HCT116 (cell line): ENCODE data around the gene PTOV1.

Experiments used
- ATF3 ChIP-seq: IDR thresholded peaks from 2 replicates; pipeline ENCODE4 v1.6.1; 2012
- CEBPB ChIP-seq: IDR thresholded peaks from 2 replicates; pipeline ENCODE4 v1.6.1; 2012; ENCODE audit warnings: low read depth
- EGR1 ChIP-seq: IDR thresholded peaks from 2 replicates; pipeline ENCODE4 v1.6.1; 2012; ENCODE audit warnings: low read depth
- EZH2 ChIP-seq: fragments of 200-600 bp; sonication (generic); IDR thresholded peaks from 2 replicates; pipeline ENCODE4 v1.6.1; 2017; ENCODE audit warnings: antibody characterized with exemption, mixed run types
- JUND ChIP-seq: IDR thresholded peaks from 2 replicates; pipeline ENCODE4 v1.6.1; 2012
- POLR2A ChIP-seq: IDR thresholded peaks from 2 replicates; pipeline ENCODE4 v1.7.0; 2011; ENCODE audit warnings: borderline replicate concordance; ENCODE audit not compliant: insufficient read depth, insufficient read length; ENCODE audit errors: extremely low read depth
- POLR2AphosphoS5 ChIP-seq: IDR thresholded peaks from 2 replicates; pipeline ENCODE4 v1.6.1; 2011; ENCODE audit warnings: mild to moderate bottlenecking, low read depth, low read length, moderate library complexity
- RAD21 ChIP-seq: IDR thresholded peaks from 2 replicates; pipeline ENCODE4 v1.6.1; 2012; ENCODE audit warnings: low read depth, mild to moderate bottlenecking
- SP1 ChIP-seq: IDR thresholded peaks from 2 replicates; pipeline ENCODE4 v1.6.1; 2012; ENCODE audit warnings: low read depth
- ZNF274 ChIP-seq: fragments of 200-500 bp; sonication (Bioruptor generic); IDR thresholded peaks from 2 replicates; pipeline ENCODE4 v1.6.1; 2014; ENCODE audit warnings: mild to moderate bottlenecking, low read depth, low read length, inconsistent platforms
- TF ChIP-seq, protein P1 (sequence below), 3 experiments: fragments of 200-600 bp in 1 of 3; sonication (generic) in 1 of 3; IDR thresholded peaks in 2 of 3; conservative IDR thresholded peaks in 1 of 3; 2 replicates each; pipeline ENCODE4 v1.5.1; 2012 to 2017; ENCODE audit warnings: low read depth in 2 of 3, low read length in 2 of 3, antibody characterized with exemption in 1 of 3, borderline replicate concordance in 1 of 3, control low read depth in 1 of 3, mild to moderate bottlenecking in 1 of 3, mixed read lengths in 1 of 3, mixed run types in 1 of 3, moderate library complexity in 1 of 3; ENCODE audit not compliant: insufficient read depth in 1 of 3
- TF ChIP-seq, protein P2 (sequence below): IDR thresholded peaks from 2 replicates; pipeline ENCODE4 v1.6.1; 2012

DNA sequence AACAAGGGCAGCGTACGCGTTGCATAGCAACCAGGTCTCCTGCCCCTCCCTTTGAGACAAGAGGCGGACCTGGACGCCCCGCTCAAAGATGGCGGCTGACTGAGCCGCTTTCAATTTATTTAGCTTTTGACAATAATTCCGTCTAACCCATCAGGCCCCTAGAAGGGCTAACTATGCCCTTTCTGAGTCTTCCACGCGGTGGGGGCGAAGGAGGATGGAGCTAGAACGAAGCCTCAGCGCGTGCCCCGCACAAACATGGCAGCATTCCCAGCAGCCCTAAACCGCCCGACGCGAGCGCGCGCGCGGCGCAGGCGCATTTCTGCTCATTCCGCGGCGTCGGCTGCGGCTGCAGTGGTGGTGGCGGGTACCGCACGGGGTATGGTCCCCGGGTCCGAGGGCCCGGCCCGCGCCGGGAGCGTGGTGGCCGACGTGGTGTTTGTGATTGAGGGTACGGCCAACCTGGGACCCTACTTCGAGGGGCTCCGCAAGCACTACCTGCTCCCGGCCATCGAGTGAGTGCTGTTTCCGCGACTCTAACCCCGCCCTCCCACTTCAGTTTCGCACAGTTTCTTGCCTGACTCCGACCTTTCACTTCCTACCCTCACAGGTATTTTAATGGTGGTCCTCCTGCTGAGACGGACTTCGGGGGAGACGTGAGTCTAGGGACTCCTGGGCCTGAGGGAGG, 32.9 kb upstream of the PTOV1 start, which contains the start of gene MED25:
- TF ChIP-seq JUND (no peak), POLR2A (peak; percentile 83), POLR2AphosphoS5 (peak; percentile 91), EGR1 (peak; percentile 90), ZNF274 (no peak), SP1 (no peak), CEBPB (no peak), EZH2 (no peak), ATF3 (no peak), RAD21 (no peak)
- TF ChIP-seq, protein P1, sequence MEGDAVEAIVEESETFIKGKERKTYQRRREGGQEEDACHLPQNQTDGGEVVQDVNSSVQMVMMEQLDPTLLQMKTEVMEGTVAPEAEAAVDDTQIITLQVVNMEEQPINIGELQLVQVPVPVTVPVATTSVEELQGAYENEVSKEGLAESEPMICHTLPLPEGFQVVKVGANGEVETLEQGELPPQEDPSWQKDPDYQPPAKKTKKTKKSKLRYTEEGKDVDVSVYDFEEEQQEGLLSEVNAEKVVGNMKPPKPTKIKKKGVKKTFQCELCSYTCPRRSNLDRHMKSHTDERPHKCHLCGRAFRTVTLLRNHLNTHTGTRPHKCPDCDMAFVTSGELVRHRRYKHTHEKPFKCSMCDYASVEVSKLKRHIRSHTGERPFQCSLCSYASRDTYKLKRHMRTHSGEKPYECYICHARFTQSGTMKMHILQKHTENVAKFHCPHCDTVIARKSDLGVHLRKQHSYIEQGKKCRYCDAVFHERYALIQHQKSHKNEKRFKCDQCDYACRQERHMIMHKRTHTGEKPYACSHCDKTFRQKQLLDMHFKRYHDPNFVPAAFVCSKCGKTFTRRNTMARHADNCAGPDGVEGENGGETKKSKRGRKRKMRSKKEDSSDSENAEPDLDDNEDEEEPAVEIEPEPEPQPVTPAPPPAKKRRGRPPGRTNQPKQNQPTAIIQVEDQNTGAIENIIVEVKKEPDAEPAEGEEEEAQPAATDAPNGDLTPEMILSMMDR (IDR thresholded peaks at IDR 0.05 in 2 of 3, conservative IDR thresholded peaks at IDR 0.05 in 1 of 3; ENCODE audit: borderline replicate concordance in 1 of 3, insufficient read depth in 1 of 3, low read depth in 2 of 3, low read length in 2 of 3) = no peak; a peak in 1 of 6 replicates
- TF ChIP-seq, protein P2, sequence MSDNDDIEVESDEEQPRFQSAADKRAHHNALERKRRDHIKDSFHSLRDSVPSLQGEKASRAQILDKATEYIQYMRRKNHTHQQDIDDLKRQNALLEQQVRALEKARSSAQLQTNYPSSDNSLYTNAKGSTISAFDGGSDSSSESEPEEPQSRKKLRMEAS = no peak
